ENCODE data around the gene NTM.

DNA sequence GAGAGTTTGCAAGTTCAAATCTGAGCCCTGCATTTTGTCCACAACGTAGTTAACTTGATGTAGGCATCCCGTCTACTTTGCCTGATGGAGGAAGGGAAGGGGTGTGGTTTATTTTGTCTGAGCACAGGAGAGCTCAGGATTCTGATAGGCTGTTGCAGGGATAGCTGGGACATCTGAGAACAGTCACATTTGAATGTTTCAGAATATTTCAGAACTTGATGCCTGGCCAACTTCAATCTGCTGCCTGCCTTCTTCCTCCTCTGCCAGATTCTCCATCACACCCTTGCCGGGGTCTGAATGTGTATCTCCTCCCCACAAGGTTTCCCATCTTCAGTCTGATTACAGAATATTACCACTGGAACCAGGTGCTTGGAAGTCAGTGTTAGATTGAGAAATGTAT, 51.6 kb downstream of the NTM start:
- no peak for TF ChIP-seq POLR2AphosphoS5 (IDR thresholded peaks at IDR 0.05; ENCODE audit: borderline replicate concordance, low read depth, low read length)
- TF ChIP-seq EZH2 (IDR thresholded peaks at IDR 0.05), result no peak
